ENCODE measurements around the gene SDSL. TPM values are rescaled to one million over a fixed set of nuclear protein-coding genes. Genes with fewer than 3 reads are reported as not detected.

Gene SDSL
- total and polyA plus RNA-seq, 9 donors = 0.53 to 3.3 (median 1.3) TPM

DNA sequence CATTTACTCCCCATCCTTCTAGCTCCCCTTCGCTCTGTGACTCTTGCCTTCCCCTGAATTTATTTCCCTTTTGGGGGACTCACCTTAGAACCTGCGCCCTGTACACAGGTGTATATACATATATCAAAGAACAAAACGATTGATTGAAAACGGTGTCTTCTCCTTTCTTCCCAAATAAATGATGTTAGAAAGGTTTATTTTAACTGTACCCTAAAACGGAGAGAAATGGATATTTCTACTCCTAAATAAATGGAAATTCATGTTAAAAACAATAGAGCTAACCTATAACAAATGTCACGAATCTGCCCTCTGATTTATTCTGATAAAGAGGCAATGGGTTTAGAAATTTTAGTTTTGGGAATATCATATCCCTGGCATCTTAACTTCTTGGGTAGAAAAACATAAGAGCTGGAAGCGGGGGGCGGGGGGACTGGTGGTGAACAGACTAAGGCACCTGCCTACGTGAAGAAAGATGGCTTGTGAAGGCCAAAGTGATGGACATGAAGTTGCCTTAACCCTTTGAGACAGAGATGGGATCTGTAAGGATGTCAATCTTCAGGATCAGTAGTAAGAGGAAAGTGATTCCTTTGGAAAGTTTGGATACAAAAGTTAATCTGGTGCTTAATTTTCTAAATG is 58.3 kb downstream of the SDSL start:
- Histone ChIP-seq H3K9me3 (replicated peaks; ENCODE audit: control insufficient read depth, low read depth, low read length) (no peaks in the 10 kb centered on the region), H3K27ac (ENCODE audit: low read length) (no peak overlapping the region), H3K36me3 (ENCODE audit: control insufficient read depth, insufficient read depth, low read length) (no peaks in the 10 kb centered on the region), H3K4me1 (ENCODE audit: control insufficient read depth, insufficient read depth, low read length) (no peaks in the 10 kb centered on the region), H3K27me3 (ENCODE audit: control insufficient read depth, insufficient read depth, low read length) (peaks cover 54% of the 10 kb centered on the region), H3K4me3 (ENCODE audit: low read length) (no peak overlapping the region)
- WGBS (ENCODE audit: insufficient coverage) = 22% methylated on average over 3 of the region's 9 CpGs
- no peak for DNase-seq

DNA sequence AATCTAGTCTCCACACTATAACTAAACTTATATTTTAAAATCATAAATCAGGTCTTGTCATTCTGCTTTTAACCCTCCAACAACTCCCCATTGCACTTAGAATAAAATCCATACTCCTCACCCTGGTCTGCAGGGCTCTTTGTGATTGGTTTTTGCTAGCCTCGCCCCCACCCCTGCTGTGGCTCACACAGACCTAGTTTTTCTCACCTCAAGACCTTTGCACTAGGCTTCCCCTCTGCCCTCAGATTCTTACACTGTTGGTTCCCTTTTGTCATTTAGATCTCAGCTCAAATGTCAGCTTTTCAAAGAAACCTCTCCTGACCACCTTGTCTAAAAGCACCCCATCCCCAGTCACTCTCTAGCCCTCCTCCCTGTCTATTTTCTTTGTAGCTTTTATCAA is 60.2 kb downstream of the SDSL start:
- Histone ChIP-seq H3K9me3 (replicated peaks; ENCODE audit: control insufficient read depth, low read depth, low read length) (no peaks in the 10 kb centered on the region), H3K27me3 (ENCODE audit: control insufficient read depth, insufficient read depth, low read length) (peaks cover 38% of the 10 kb centered on the region), H3K27ac (ENCODE audit: low read length) (no peak overlapping the region), H3K4me1 (ENCODE audit: control insufficient read depth, insufficient read depth, low read length) (no peaks in the 10 kb centered on the region), H3K36me3 (ENCODE audit: control insufficient read depth, insufficient read depth, low read length) (no peaks in the 10 kb centered on the region), H3K4me3 (ENCODE audit: low read length) (no peak overlapping the region)
- WGBS (ENCODE audit: insufficient coverage) = 14% methylated on average over 1 of the region's 1 CpG
- DNase-seq = no peak

DNA sequence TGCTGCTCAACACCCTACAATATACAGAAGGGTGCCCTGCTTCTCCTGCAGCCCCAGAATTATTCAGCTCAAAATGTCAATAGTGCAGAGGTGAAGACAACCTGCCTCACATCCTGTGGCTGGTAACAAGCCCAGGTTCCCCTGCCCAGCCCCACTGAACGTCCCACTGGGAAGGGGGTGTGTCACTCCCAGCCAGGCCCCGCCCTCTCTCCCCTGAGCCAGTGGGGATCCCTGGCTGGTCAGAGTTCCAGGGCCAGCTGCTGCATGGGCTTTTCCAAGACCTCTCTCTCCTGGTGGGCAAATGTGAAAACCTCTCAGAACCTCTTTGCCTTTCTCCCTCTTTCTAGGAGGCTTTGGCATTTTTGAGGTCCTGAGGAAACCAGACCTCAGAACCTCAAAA is 63.1 kb downstream of the SDSL start:
- H3K27me3 ChIP-seq (ENCODE audit: control insufficient read depth, insufficient read depth, low read length) = peaks cover 11% of the 10 kb centered on the region
- WGBS (ENCODE audit: insufficient coverage) = 0% methylated on average over 2 of the region's 2 CpGs
- DNase-seq = no peak

DNA sequence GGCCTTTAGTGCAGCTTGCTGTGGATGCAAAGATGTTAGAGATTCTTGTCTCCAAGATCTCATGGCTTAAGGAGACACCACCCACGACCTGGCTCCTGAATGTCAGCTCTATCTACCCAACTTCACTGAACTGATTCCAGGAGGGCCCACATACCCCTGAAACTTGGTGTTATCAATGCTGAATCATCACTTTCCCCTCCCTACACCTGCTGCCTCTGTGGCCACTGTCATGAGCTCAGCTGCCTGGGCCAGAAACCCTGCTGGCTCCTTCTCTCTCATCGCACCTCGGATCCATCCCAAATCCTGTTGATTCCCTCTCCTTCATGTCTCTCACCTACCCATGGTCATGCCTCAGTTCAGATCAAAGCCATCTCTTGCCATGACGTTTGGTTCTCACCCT is 64.5 kb downstream of the SDSL start:
- Histone ChIP-seq H3K27me3 (ENCODE audit: control insufficient read depth, insufficient read depth, low read length) (peaks cover 5% of the 10 kb centered on the region), H3K4me3 (ENCODE audit: low read length) (no peak overlapping the region), H3K9me3 (replicated peaks; ENCODE audit: control insufficient read depth, low read depth, low read length) (no peaks in the 10 kb centered on the region), H3K36me3 (ENCODE audit: control insufficient read depth, insufficient read depth, low read length) (no peaks in the 10 kb centered on the region), H3K27ac (ENCODE audit: low read length) (no peak overlapping the region), H3K4me1 (ENCODE audit: control insufficient read depth, insufficient read depth, low read length) (no peaks in the 10 kb centered on the region)
- no peak for DNase-seq
- WGBS (ENCODE audit: insufficient coverage) = 38% methylated on average over 4 of the region's 4 CpGs

More for the DNA sequence above, 63.1 kb downstream of the SDSL start:
- H3K27ac ChIP-seq (ENCODE audit: low read length) = no peak overlapping the region
- no peaks in the 10 kb centered on the region for H3K36me3 ChIP-seq (ENCODE audit: control insufficient read depth, insufficient read depth, low read length)
- no peaks in the 10 kb centered on the region for H3K9me3 ChIP-seq (replicated peaks; ENCODE audit: control insufficient read depth, low read depth, low read length)
- H3K4me3 ChIP-seq (ENCODE audit: low read length) = no peak overlapping the region
- H3K4me1 ChIP-seq (ENCODE audit: control insufficient read depth, insufficient read depth, low read length) = no peaks in the 10 kb centered on the region

Other genes starting within 250 kb of the SDSL start
- gene DDX54, start 236.9 kb upstream of the SDSL start, total RNA-seq = 20.7 TPM
- gene DDX54, start 236.9 kb upstream of the SDSL start, polyA plus RNA-seq (ENCODE audit: insufficient read depth in 1 of 8, insufficient read length in 8 of 8, low replicate concordance in 1 of 8) = 10 to 100 TPM; 63.1 to 80.8 (median 73.2) TPM
- gene RITA1, start 236.7 kb upstream of the SDSL start, total RNA-seq = 12.7 TPM
- gene RITA1, start 236.7 kb upstream of the SDSL start, polyA plus RNA-seq (ENCODE audit: insufficient read depth in 1 of 8, insufficient read length in 8 of 8, low replicate concordance in 1 of 8) = 10 to 100 TPM in 4 of 8 donors, 1 to 10 TPM in 4; 9.3 to 11.7 (median 10.0) TPM
- gene TPCN1, start 200.9 kb upstream of the SDSL start, total RNA-seq = 17.1 TPM
- 10 to 100 TPM; 20.0 to 46.1 (median 34.0) TPM for gene TPCN1, start 200.9 kb upstream of the SDSL start, polyA plus RNA-seq (ENCODE audit: insufficient read depth in 1 of 8, insufficient read length in 8 of 8, low replicate concordance in 1 of 8)
- gene SLC8B1, start 87.3 kb upstream of the SDSL start, total RNA-seq = 8.0 TPM
- gene SLC8B1, start 87.3 kb upstream of the SDSL start, polyA plus RNA-seq (ENCODE audit: insufficient read depth in 1 of 8, insufficient read length in 8 of 8, low replicate concordance in 1 of 8) = 10 to 100 TPM in 7 of 8 donors, 1 to 10 TPM in 1; 9.6 to 24.2 (median 13.5) TPM
- gene PLBD2, start 63.8 kb upstream of the SDSL start, total RNA-seq = 5.4 TPM
- 10 to 100 TPM; 10.1 to 15.4 (median 14.0) TPM for gene PLBD2, start 63.8 kb upstream of the SDSL start, polyA plus RNA-seq (ENCODE audit: insufficient read depth in 1 of 8, insufficient read length in 8 of 8, low replicate concordance in 1 of 8)
- not detected for gene SDS, start 18.5 kb upstream of the SDSL start, total RNA-seq
- gene SDS, start 18.5 kb upstream of the SDSL start, polyA plus RNA-seq (ENCODE audit: insufficient read depth in 1 of 8, insufficient read length in 8 of 8, low replicate concordance in 1 of 8) = under 1 TPM in 5 of 8 donors, not detected in 3; 0.09 to 0.32 (median 0.13) TPM
- not detected for gene LHX5, start 49.5 kb downstream of the SDSL start, total RNA-seq
- gene LHX5, start 49.5 kb downstream of the SDSL start, polyA plus RNA-seq (ENCODE audit: insufficient read depth in 1 of 8, insufficient read length in 8 of 8, low replicate concordance in 1 of 8) = not detected

Data from muscle of leg (tissue), 11 donors.